Urothelium cell line (cell line): ENCODE measurements around the gene SGCG.

Experiments
- DNase-seq: peaks from one replicate; pipeline ENCODE4 v3.0.0; 2011; ENCODE audit warnings: low spot score, mixed read lengths
- FAIRE-seq: peaks from 2 replicates; lab custom pipeline; 2011; peaks lifted over from hg19 to GRCh38; lab: Jason Lieb, UNC

SGCG gene

GRCh38 chr13:23323946-23324709 is 143.3 kb downstream of the SGCG start:
- DNase-seq (no peak), FAIRE-seq (no peak)

GRCh38 chr13:23325191-23325590 is 144.4 kb downstream of the SGCG start:
- FAIRE-seq (no peak), DNase-seq (no peak)

- no peak for FAIRE-seq
- DNase-seq: no peak
Observed at GRCh38 chr13:23330356-23330755, 149.6 kb downstream of the SGCG start.

- DNase-seq (no peak), FAIRE-seq (no peak)
Observed at GRCh38 chr13:23339225-23339624, 158.4 kb downstream of the SGCG start.

- FAIRE-seq: no peak
- no peak for DNase-seq
Observed at GRCh38 chr13:23344931-23345595, 164.3 kb downstream of the SGCG start.

GRCh38 chr13:23347601-23348000 is 166.8 kb downstream of the SGCG start:
- FAIRE-seq (no peak), DNase-seq (no peak)

- no peak for FAIRE-seq
- no peak for DNase-seq
Observed at GRCh38 chr13:23348262-23349127, 167.7 kb downstream of the SGCG start.

GRCh38 chr13:23349161-23349897 is 168.6 kb downstream of the SGCG start:
- DNase-seq (no peak), FAIRE-seq (no peak)

- FAIRE-seq (no peak), DNase-seq (no peak)
Observed at GRCh38 chr13:23350009-23350408, 169.2 kb downstream of the SGCG start.

- DNase-seq: no peak
- FAIRE-seq: no peak
Observed at GRCh38 chr13:23352161-23352560, 171.4 kb downstream of the SGCG start.

GRCh38 chr13:23354520-23354919 is 173.7 kb downstream of the SGCG start:
- no peak for DNase-seq
- FAIRE-seq: no peak

- no peak for DNase-seq
- no peak for FAIRE-seq
Observed at GRCh38 chr13:23356368-23356767, 175.6 kb downstream of the SGCG start.

- FAIRE-seq (no peak), DNase-seq (no peak)
Observed at GRCh38 chr13:23357349-23357748, 176.6 kb downstream of the SGCG start.

- DNase-seq (no peak), FAIRE-seq (no peak)
Observed at GRCh38 chr13:23359882-23360281, 179.1 kb downstream of the SGCG start.

GRCh38 chr13:23365652-23366051 is 184.9 kb downstream of the SGCG start:
- FAIRE-seq: no peak

GRCh38 chr13:23367907-23368306 is 187.1 kb downstream of the SGCG start:
- no peak for FAIRE-seq
- DNase-seq: no peak

More at GRCh38 chr13:23365652-23366051, 184.9 kb downstream of the SGCG start:
- no peak for DNase-seq

- DNase-seq (no peak), FAIRE-seq (no peak)
Observed at GRCh38 chr13:23372264-23372906, 191.6 kb downstream of the SGCG start.
